Stomach smooth muscle (tissue), 2 donors: ENCODE data around the gene MAP3K6.

ENCODE experiments used
- H3K27ac ChIP-seq: one replicate; pipeline ENCODE4 v1.7.0; 2013; ENCODE audit warnings: mild to moderate bottlenecking, low read length, inconsistent platforms
- H3K27me3 ChIP-seq, 2 donors: one replicate each; pipeline ENCODE4 v1.7.0; 2013; ENCODE audit warnings: low read length in 2 of 2; ENCODE audit not compliant: insufficient read depth in 2 of 2, control insufficient read depth in 1 of 2
- H3K36me3 ChIP-seq, 2 donors: one replicate each; pipeline ENCODE4 v1.7.0; 2013; ENCODE audit warnings: low read length in 2 of 2; ENCODE audit not compliant: control insufficient read depth in 2 of 2, insufficient read depth in 2 of 2
- H3K4me1 ChIP-seq: one replicate; pipeline ENCODE4 v1.7.0; 2013; ENCODE audit warnings: low read length; ENCODE audit not compliant: control insufficient read depth, insufficient read depth
- H3K4me3 ChIP-seq, 2 donors: one replicate each; pipeline ENCODE4 v1.7.0; 2013; ENCODE audit warnings: low read length in 2 of 2
- H3K9ac ChIP-seq, 2 donors: one replicate each; pipeline ENCODE4 v1.7.0; 2013; ENCODE audit warnings: low read length in 2 of 2, mild to moderate bottlenecking in 1 of 2
- H3K9me3 ChIP-seq, 2 donors: one replicate each; pipeline ENCODE4 v1.7.0; 2013; ENCODE audit warnings: low read length in 2 of 2; ENCODE audit not compliant: control insufficient read depth in 2 of 2
- donor health status: healthy.
- donor health status: Pancreatic carcinoma.

Gene MAP3K6

GRCh38 chr1:27374362-27375086, 7.8 kb upstream of the MAP3K6 start, which contains the start of gene FCN3:
FCN3 (minus strand) TSS chr1:27374824; CDS start chr1:27374818, 6 bp downstream.
- Histone ChIP-seq H3K4me3 (no peak within 1 kb of the TSS), H3K9ac (no peak within 1 kb of the TSS), H3K4me1 (peaks cover 3% of the 10 kb centered on the region), H3K27me3 (no peaks in the 10 kb centered on the region), H3K36me3 (no peaks in the 10 kb centered on the region), H3K9me3 (no peaks in the 10 kb centered on the region), H3K27ac (no peak within 1 kb of the TSS)

- no peak overlapping the region for H3K27ac ChIP-seq
- no peaks in the 10 kb centered on the region for H3K9me3 ChIP-seq
- no peak overlapping the region for H3K4me3 ChIP-seq
These were observed 6.3 kb upstream of the MAP3K6 start for GRCh38 chr1:27372808-27373690.

GRCh38 chr1:27372022-27372807, 5.5 kb upstream of the MAP3K6 start:
- no peaks in the 10 kb centered on the region for H3K9me3 ChIP-seq
- H3K36me3 ChIP-seq = no peaks in the 10 kb centered on the region
- peaks cover 14% of the 10 kb centered on the region for H3K4me1 ChIP-seq
- no peak overlapping the region for H3K4me3 ChIP-seq
- H3K27ac ChIP-seq = no peak overlapping the region
- no peaks in the 10 kb centered on the region for H3K27me3 ChIP-seq
- no peak overlapping the region for H3K9ac ChIP-seq

More at GRCh38 chr1:27372808-27373690, 6.3 kb upstream of the MAP3K6 start:
- H3K36me3 ChIP-seq = no peaks in the 10 kb centered on the region
- H3K4me1 ChIP-seq = peaks cover 8% of the 10 kb centered on the region
- no peak overlapping the region for H3K9ac ChIP-seq
- no peaks in the 10 kb centered on the region for H3K27me3 ChIP-seq

GRCh38 chr1:27368869-27369582, 2.3 kb upstream of the MAP3K6 start:
- Histone ChIP-seq H3K4me1 (peaks cover 27% of the 10 kb centered on the region), H3K27ac (no peak overlapping the region), H3K27me3 (no peaks in the 10 kb centered on the region), H3K9me3 (no peaks in the 10 kb centered on the region), H3K9ac (no peak overlapping the region), H3K36me3 (peaks cover 0 to 5% of the 10 kb centered on the region in 2 donors), H3K4me3 (no peak overlapping the region)

- H3K4me3 ChIP-seq = peak overlapping the region; percentile 80 to 84
These were observed 444 bp upstream of the MAP3K6 start for GRCh38 chr1:27367160-27367650.

GRCh38 chr1:27366113-27366410, 699 bp downstream of the MAP3K6 start:
- peaks cover 27% of the 10 kb centered on the region for H3K4me1 ChIP-seq

More at GRCh38 chr1:27367160-27367650, 444 bp upstream of the MAP3K6 start:
- peak overlapping the region; percentile 95 for H3K27ac ChIP-seq
- H3K36me3 ChIP-seq = peaks cover 4 to 18% of the 10 kb centered on the region in 2 donors
- H3K9ac ChIP-seq = peak overlapping the region; percentile 89 to 99
- no peaks in the 10 kb centered on the region for H3K9me3 ChIP-seq
- peaks cover 27% of the 10 kb centered on the region for H3K4me1 ChIP-seq
- H3K27me3 ChIP-seq = no peaks in the 10 kb centered on the region

GRCh38 chr1:27365372-27366112, 1.2 kb downstream of the MAP3K6 start:
- Histone ChIP-seq H3K27me3 (no peaks in the 10 kb centered on the region), H3K27ac (peak overlapping the region; percentile 95), H3K9ac (peak overlapping the region; percentile 81 to 87), H3K36me3 (peaks cover 9 to 22% of the 10 kb centered on the region in 2 donors), H3K9me3 (no peaks in the 10 kb centered on the region), H3K4me3 (peak overlapping the region; percentile 76 to 84), H3K4me1 (peaks cover 27% of the 10 kb centered on the region)

More at GRCh38 chr1:27366113-27366410, 699 bp downstream of the MAP3K6 start:
- H3K9ac ChIP-seq = peak overlapping the region; percentile 76 to 87
- peak overlapping the region; percentile 59 to 84 for H3K4me3 ChIP-seq
- H3K36me3 ChIP-seq = peaks cover 9 to 22% of the 10 kb centered on the region in 2 donors
- no peaks in the 10 kb centered on the region for H3K9me3 ChIP-seq
- no peaks in the 10 kb centered on the region for H3K27me3 ChIP-seq
- peak overlapping the region; percentile 95 for H3K27ac ChIP-seq

- Histone ChIP-seq H3K36me3 (peaks cover 9 to 24% of the 10 kb centered on the region in 2 donors), H3K27me3 (no peaks in the 10 kb centered on the region), H3K4me3 (peak overlapping the region; percentile 76 to 84), H3K27ac (peak overlapping the region; percentile 95), H3K9ac (peak overlapping the region; percentile 71 to 87), H3K4me1 (peaks cover 30% of the 10 kb centered on the region), H3K9me3 (no peaks in the 10 kb centered on the region)
These were observed 1.9 kb downstream of the MAP3K6 start for GRCh38 chr1:27364696-27365371.
